HTR-8/SVneo (cell line): ENCODE measurements around the gene EPHB3.

Experiments
- DNase-seq: peaks from one replicate; pipeline ENCODE4 v3.0.0; 2011; ENCODE audit warnings: low spot score, mixed read lengths; ENCODE audit not compliant: insufficient read length
- FAIRE-seq: peaks from 2 replicates; lab custom pipeline; 2011; peaks lifted over from hg19 to GRCh38; lab: Jason Lieb, UNC

Gene EPHB3

DNA sequence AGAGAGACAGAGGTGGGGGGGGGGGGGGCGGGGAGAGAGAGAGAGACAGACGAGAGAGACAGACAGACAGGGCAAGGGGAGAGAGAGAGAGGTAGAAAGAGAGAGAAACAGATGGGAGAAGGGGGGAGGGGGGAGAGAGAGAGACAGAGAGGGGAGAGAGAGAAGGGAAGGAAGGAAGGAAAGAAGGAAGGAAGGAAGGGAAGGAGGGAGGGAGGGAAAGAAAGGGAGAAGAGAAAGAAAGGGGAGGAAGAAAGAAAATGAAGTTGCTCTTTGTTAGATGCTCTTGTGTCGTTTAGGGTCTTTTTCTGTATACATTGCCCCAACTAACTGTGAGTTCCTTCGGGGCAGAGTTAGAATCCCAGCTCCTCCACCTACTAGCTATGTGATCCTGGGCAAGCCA, 19.0 kb upstream of the EPHB3 start:
- DNase-seq (no peak), FAIRE-seq (no peak)

DNA sequence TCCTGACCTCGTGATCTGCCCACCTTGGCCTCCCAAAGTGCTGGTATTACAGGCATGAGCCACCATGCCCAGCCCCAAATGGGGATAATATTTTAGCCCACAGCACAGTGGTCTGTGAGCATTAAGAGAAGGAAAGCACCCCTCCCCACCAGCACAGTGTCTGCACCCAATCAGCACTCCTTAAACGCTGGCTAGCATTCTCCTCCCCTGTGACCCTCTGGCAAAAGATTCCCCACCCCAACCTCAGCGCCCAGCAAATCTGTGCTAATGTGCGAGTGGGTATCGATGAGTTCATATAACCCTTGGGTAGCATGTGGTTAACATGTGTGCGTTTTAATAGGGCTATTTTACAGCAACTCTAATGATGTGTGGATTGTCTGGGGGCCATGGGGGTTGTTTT, 18.3 kb upstream of the EPHB3 start:
- FAIRE-seq (no peak), DNase-seq (no peak)

DNA sequence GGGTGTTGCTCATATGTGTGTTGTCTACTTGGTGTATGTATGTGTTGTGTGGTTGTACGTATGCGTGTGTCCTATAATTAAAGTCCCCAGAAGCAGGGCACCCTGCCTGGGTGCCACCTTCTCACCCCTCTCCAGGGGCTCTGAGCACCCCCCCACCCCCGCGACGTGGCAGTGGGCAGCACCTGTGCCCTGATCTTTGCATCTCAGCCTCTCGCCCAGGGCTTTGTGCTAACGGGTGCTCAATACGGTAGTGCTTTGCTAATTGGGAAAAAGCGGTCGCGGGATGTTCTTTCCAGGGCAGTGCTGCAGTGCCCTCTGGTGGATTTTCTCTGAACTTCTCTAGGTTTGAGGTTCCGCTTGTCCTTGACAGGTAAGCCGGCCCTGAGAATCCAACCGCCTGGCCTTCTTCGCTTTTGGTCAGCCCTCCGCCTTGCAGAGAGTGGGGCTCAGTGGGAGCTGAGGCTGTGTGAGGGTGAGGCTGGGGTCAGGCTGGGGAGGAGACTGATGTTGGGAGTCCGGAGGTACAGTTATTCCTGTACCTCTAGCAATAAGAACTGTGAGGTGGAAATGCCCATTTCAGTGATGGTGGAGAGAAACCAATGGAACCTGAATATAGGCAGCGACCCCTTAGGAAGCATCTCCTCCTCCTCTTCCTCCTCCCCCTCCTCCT, 17.6 kb upstream of the EPHB3 start:
- peak; percentile 84 for DNase-seq
- no peak for FAIRE-seq

DNA sequence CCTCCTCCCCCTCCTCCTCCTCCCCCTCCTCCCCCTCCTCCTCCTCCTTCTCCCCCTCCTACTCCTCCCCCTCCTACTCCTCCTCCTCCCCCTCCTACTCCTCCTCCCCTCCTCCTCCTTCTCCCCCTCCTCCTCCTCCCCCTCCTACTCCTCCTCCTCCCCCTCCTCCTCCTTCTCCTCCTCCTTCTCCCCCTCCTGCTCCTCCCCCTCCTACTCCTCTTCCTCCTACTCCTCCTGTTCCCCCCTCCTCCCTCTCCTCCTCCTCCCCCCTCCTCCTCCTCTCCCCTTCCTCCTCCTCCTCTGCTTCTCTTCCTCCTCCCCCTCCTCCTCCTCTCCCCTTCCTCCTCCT, 17.1 kb upstream of the EPHB3 start:
- DNase-seq, result no peak
- FAIRE-seq, result no peak

DNA sequence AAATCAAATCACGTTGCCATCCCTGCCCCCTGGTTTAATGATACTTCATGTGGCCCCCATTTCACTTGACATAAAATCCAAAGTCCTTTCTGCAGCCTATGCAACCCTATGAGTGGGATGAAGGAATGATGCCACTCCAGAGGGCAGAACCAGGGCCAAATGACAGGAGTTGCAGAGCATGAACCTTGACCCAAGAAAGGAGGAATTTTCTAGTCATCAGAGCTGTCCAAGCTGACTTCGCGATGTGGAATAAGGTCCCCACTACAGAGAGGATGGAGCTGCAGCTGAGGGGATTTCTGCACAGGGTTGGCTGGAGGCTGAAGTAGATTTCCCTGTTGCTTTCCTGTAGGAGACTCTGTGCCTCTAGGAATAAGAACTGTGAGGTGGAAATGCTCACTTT, 15.8 kb upstream of the EPHB3 start:
- FAIRE-seq, result no peak

DNA sequence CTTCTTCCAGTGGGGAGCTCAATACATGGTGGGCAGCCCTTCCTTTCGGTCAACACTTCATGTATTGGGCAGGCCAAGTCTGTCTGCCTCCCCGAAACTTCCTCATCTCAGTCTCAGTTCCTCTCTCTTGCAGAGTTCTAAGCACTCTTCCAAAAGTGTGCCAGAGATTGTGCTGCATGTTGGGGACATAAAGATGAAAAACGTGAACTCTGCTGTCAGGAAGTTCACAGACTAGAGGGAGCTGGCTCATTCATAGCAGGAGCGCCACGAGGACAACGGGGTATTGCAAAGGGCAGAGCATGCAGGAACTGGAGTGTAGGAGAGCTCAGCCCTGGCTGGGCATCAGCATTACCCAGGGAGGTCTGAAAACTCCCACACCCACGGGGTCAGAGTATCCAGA, 15.3 kb upstream of the EPHB3 start:
- FAIRE-seq, result no peak
- no peak for DNase-seq

More for the DNA sequence above, 15.8 kb upstream of the EPHB3 start:
- DNase-seq, result no peak

DNA sequence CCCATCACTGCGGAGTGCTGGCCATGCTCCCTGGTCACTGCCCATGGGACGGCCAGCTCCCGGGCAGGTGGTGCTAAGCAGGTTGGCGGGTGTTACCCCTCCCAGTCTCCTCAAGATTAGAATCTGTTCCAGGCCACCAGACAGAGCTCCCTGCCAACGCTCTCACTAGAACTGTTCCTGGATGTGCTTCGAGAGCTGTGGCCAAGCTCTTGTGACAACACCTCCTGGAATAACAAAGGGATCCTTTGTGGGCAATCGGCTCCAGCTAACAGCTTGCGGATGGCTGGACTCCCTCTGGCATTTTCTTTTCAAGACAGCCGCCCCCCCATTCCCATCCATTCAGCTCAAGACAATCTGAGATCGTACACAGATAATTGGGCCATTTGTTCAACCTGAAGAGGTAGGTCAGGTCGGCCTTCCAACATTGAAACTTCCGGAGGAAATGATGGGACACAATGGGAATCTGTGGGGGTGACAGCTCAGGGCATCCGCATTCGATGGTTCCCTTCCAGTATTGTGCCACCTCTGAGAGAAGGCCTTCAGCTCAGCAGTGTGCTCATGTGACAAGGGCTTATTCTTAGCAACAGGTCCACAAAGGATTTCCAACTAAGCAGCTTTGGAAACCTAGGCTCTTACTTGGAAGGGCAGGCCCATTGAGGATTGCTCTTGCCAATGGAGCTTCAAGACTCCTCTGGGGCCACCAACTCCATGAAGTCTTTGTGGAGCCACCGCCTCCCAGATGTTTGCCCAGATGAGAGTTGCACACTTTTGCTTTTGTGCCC, 11.6 kb upstream of the EPHB3 start:
- no peak for FAIRE-seq
- no peak for DNase-seq

DNA sequence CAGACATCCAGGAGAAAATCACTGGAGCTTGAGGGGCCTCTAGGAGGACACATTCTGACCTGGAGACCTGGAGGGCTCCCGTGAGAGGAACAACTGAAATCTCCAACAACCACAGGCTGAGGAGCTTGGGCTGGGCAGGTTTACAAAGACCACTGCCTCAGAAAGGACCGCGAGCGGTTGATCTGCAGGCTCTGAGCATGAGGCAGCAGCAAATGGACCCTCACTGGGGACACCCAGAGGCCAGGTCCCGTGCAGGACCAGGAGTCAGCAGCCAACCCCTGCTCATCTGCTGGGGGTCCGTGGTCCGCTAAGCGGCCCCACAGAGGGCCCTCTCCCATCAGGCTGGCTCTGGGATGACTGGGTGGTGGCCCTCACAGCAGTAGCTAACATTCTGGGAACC, 10.5 kb upstream of the EPHB3 start:
- DNase-seq (no peak), FAIRE-seq (no peak)

DNA sequence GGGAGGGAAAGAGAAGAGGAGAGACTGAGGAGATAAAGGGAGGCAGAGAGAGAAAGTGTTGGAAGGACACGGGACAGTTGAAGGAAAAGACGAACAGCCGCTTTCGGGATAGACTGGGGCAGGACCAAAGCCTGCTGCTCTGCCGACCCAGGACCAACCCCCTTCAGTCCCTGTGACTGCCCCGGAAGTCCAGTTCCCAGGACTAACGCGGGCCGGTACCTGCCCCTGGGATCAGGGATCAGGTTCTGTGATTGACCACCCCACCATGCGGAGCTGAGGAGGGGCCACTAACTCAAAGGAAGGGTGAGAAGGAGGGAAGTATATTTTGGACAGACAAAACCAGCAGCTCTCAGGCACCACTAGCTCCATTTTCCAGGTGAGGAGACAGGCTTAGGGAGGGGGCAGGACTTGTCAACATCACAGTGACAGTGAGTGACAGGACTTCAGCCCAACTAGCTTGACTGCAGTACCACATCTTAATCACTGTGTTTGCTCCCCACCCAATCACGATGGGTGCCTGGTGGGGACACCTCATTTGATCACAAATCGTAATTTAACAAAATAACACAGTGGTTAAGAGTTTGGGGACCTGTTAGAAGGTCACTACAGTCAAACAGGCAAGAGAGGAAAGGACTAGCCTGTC, 9.8 kb upstream of the EPHB3 start:
- DNase-seq (no peak), FAIRE-seq (no peak)

DNA sequence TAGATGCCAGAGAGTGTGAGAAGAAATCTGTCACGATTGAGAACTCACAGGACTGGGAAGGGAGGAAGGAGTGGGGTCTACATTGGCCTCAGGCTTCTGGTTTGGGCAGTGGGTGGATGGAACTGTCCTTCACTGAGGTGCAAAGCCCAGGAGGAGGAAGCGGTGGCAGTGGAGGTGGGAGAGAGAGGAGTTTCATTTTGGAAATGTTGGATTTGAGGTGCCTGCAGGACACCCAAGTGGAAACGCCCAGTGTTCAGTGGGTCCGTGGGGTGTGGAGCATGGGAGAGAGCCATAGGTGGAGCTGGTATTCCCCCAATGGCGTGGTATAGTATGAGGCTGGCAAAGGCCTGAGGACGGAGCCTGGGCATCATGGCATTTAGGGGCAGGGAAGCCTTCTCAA, 9.3 kb upstream of the EPHB3 start:
- DNase-seq (no peak), FAIRE-seq (no peak)

DNA sequence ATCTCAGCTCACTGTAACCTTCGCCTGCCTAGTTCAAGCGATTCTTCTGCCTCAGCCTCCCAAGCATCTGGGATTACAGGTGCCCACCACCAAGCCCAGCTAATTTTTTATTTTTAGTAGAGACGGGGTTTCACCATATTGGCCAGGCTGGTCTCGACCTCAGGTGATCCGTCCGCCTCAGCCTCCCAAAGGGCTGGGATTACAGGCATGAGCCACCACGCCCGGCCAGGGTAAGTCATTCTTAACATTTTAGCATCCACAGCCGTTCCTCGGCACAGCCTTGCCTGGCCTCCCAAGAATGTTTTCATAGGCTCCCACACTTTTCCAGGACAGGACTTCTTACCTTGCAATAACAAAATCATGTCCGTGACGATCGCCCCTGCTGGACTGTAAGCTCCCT, 8.7 kb upstream of the EPHB3 start:
- no peak for FAIRE-seq
- no peak for DNase-seq

DNA sequence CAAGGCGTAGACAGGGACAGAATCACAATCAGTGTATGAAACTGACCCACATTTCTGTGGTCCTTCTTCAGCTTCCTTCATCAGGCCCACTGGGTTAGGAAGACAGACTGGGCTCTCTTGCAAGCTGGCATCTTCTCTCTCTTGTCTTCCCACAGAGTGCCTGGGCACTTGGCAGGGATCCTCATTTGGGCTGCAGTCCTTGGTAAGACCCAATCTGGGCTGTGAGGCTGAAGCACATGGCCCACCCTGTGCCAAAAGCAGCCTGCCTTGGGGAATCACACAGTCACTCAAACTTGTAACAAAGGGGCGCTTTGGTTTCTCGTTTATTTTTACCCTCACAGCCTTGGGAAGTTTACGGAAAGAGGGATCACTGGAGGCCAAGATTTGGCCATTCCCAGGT, 8.2 kb upstream of the EPHB3 start:
- DNase-seq (no peak), FAIRE-seq (no peak)

DNA sequence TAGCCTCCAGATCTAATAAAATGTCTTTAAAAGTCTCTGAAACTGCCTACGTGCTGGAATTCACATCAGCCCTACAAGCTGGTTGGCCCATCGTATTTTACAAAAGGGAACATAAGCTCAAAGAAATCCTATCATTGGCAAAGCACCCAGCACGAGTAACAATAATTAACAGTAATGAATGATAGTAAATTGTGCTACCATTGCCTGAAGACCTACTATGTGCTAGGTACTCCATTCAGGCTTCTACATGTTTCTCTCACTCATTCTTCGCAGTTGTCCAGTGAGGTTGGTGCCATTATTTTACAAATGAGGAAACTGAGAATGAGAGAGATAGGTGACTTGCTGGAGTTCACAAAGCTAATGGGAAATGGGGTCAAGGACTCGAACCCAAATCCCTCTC, 7.1 kb upstream of the EPHB3 start:
- FAIRE-seq (no peak), DNase-seq (no peak)

DNA sequence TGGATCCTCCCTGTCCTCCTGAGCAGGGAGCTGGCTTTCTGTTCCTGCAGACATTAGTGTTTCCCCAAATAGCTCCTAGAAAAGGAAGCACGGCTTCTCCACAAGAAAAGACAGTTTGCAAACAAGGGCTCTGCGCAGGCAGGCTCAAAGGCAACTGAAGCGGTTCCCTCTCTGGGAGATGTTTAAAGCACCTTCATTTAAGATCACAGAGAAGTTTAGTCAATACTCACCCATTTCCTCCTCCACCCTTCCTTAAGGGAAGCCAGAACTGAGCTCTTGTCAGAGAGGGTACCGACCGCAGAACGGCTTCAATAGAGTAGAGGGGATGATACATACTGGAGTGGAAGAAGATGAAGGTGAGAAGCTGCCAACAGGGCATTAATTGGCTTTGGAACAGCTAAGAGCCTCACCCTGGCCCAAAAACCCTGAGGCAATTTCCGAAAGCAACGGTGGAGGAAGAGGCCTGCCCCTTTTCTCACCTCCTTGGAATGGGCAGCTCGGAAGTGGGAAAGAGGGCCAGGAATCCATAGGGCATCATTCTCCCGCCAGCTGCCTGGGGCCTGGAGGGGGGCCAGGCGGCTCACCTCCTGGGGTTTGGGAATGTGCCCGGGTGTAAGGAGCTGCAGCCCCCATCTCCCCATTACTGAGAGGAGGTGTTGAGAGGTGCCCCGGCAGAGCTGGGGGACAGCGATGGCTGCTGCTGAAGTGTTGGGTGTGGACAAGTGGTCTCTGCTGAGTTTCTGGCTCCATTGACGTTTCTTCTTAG, 4.8 kb upstream of the EPHB3 start:
- DNase-seq (no peak), FAIRE-seq (no peak)

DNA sequence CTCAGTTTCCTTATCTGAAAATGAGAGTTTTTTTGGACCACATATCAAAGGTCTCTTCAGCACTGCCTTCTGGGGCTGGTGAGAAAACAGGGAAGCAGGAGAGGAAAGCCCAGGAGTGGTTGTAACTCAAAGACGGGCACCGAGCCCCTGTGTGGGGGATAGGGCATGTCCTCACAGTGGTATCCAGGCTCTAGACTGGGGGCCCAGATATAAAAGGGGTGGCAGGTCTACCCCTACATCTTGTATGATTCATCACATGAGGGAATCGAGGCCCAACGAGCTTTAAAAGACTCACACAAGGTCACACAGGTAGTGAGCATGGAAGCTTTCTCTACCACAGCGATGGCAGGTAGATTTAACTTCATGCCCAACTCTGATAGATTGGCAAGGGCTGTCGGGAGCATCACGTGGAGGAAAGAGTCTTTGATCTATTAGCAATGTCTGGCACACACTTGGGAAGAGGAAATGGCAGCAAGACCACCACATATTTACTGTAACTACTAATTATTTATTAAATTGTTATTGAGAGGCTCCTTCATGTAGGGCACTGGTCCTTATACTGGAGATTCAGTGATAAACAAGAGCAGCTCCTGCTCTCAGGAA, 4.1 kb upstream of the EPHB3 start:
- DNase-seq (no peak), FAIRE-seq (no peak)

DNA sequence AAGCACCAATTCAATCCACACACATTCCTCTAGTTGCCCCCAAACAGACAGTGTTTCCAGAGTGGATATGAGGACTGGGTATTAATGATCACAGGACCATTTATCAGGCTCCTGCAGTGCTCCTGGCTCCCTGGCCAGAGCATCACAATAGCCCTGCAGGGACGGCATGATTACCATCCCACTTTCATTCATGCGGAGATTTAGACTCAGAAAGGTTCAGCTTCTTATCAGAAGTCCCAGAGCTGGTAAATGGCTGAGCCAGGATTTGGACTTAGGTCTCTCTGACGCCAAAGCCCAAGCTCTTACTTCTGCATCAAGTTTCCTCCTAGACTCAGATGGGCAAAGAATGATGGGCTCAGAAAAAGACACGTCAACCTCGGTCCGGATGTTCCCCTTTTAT, 2.9 kb upstream of the EPHB3 start:
- DNase-seq, result no peak
- FAIRE-seq, result no peak

DNA sequence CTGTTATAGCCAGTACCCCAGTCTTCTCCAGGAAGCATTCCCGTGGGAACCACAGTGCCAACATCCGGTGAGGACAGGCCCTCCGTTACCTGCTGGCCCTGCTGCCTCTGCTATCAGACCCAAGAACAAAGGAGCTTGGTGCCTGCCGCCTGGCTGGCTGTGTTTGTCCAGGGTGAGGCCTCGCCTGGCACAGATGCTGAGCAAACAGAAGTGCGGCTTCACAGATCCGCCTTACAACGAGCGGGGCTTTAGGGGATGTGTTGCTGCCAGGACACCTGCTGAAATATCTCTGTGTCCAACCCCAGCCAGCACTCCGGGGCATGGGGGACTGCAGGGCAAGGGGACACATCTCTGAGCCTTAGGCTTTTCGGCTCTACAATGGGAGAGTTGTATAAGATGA, 2.2 kb upstream of the EPHB3 start:
- DNase-seq, result no peak

DNA sequence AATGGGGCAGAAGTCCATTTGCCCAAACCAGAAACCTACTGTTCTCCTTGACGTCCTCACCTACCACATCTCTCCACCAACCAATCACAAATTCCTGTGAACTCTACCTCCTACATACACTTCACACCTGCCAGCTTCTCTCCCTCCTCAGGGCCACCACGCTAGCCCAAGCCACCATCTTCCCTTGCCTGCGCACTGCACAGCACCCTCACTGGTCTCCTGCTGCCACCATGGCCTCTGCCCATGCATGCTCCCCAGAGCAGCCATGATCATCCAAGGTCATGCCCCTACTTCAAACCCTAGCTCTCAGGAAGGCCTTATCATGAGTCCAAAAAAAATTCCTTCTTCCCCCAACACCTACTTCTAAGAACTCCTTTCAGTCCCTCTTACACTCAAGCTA, 1.1 kb upstream of the EPHB3 start:
- DNase-seq (no peak), FAIRE-seq (peak; percentile 16)

More for the DNA sequence above, 2.2 kb upstream of the EPHB3 start:
- FAIRE-seq, result no peak

DNA sequence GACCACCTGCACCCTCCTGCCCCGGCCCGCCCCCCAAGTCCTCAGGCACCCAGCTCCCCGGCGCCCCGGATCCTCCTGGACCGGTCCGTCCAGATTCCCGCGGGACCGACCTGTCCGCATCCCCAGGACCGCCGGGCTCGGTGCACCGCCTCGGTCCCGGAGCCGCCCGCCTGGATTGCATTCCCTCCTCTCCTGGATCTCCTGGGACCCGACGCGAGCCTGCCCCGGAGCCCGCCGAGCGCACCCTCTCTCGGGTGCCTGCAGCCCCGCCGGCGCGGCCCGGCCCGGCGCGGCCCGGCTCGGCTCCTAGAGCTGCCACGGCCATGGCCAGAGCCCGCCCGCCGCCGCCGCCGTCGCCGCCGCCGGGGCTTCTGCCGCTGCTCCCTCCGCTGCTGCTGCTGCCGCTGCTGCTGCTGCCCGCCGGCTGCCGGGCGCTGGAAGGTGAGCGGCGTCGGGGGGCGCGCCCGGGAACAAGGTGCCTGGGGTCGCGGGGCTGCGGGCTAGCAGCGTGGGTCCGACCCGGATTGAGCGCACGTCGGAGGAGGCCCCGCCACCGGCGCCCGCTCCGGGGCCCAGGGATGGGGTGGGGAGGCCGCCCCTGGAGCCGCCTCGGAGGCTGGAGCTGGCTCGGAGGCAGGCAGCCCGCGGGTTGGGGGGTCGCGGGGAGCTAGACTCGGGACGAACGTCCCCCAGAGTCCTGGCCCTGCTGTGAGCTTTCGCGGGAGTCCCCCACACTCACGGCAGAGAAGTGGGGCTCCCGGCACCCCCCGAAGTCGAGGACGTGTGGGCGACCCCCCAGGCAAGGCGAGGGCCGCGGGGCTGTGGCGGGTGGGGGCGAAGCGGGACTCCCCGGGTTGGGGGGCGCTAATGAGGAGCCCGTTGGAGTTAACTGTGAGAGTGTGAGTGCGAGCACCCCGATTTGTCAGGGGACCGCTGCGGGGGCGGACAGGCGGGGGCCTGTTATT, 610 bp downstream of the EPHB3 start:
- FAIRE-seq (no peak), DNase-seq (no peak)
